ENCODE measurements around the gene HOXD12.

HOXD12 gene

GRCh38 chr2:176128982-176129796 is 29.6 kb downstream of the HOXD12 start, which contains the start of gene HOXD8:
Gene HOXD8, plus strand, starts transcription at chr2:176129705. Its CDS starts 662 bp downstream, at chr2:176130367.
- Histone ChIP-seq H3K79me2 (ENCODE audit: control insufficient read depth, low read length) (no peaks in the 10 kb centered on the region), H3K27ac (ENCODE audit: low read depth, low read length) (no peak within 1 kb of the TSS), H3K9me2 (replicated peaks; ENCODE audit: control insufficient read depth, low read length) (no peaks in the 10 kb centered on the region), H3K4me3 (ENCODE audit: low read length) (no peak within 1 kb of the TSS), H3F3A (ENCODE audit: control insufficient read depth, insufficient read depth) (no peaks in the 10 kb centered on the region), H3K4me1 (ENCODE audit: control insufficient read depth, low read length) (no peaks in the 10 kb centered on the region), H3K36me3 (ENCODE audit: control insufficient read depth, low read length) (no peaks in the 10 kb centered on the region), H3K9me3 (ENCODE audit: control insufficient read depth, insufficient read depth, low read length) (no peaks in the 10 kb centered on the region), H4K20me1 (ENCODE audit: control insufficient read depth, insufficient read depth, low read depth, low read length) (no peaks in the 10 kb centered on the region), H3K27me3 (ENCODE audit: control insufficient read depth, low read length) (peaks cover 14% of the 10 kb centered on the region), H3K4me2 (ENCODE audit: low read length) (no peak within 1 kb of the TSS)
- TF ChIP-seq, protein P1, sequence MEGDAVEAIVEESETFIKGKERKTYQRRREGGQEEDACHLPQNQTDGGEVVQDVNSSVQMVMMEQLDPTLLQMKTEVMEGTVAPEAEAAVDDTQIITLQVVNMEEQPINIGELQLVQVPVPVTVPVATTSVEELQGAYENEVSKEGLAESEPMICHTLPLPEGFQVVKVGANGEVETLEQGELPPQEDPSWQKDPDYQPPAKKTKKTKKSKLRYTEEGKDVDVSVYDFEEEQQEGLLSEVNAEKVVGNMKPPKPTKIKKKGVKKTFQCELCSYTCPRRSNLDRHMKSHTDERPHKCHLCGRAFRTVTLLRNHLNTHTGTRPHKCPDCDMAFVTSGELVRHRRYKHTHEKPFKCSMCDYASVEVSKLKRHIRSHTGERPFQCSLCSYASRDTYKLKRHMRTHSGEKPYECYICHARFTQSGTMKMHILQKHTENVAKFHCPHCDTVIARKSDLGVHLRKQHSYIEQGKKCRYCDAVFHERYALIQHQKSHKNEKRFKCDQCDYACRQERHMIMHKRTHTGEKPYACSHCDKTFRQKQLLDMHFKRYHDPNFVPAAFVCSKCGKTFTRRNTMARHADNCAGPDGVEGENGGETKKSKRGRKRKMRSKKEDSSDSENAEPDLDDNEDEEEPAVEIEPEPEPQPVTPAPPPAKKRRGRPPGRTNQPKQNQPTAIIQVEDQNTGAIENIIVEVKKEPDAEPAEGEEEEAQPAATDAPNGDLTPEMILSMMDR (IDR thresholded peaks at IDR 0.05; ENCODE audit: low read depth, low read length, poor library complexity, severe bottlenecking): no peak
- no peak for TF ChIP-seq EZH2phosphoT487 (IDR thresholded peaks at IDR 0.05; ENCODE audit: borderline replicate concordance, low read length)

DNA sequence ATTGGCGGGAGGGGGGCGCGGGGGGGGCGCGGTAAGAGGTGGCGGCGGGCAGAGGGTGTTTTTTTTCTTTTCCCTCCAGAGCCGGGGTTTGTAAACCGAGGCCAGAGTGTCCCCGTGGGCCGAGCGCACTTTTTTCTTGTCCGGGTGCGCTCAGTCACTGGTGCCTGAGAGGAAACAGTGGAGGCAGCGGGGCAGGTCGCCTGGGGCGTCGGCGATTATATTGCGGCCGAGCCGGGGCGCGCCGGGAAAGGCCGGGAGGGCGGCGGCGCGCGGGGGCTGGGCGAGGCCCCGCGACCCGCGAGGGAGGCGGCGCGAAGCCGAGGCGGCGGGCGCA is 30.2 kb downstream of the HOXD12 start:
- Histone ChIP-seq H4K20me1 (ENCODE audit: control insufficient read depth, insufficient read depth, low read depth, low read length) (no peaks in the 10 kb centered on the region), H3K4me1 (ENCODE audit: control insufficient read depth, low read length) (no peaks in the 10 kb centered on the region), H3K9me3 (ENCODE audit: control insufficient read depth, insufficient read depth, low read length) (no peaks in the 10 kb centered on the region), H3K36me3 (ENCODE audit: control insufficient read depth, low read length) (no peaks in the 10 kb centered on the region), H3K9me2 (replicated peaks; ENCODE audit: control insufficient read depth, low read length) (no peaks in the 10 kb centered on the region), H3K79me2 (ENCODE audit: control insufficient read depth, low read length) (no peaks in the 10 kb centered on the region), H3K27me3 (ENCODE audit: control insufficient read depth, low read length) (peaks cover 17% of the 10 kb centered on the region), H3F3A (ENCODE audit: control insufficient read depth, insufficient read depth) (no peaks in the 10 kb centered on the region), H3K4me2 (ENCODE audit: low read length) (no peak overlapping the region), H3K4me3 (ENCODE audit: low read length) (no peak overlapping the region), H3K27ac (ENCODE audit: low read depth, low read length) (no peak overlapping the region)
- TF ChIP-seq, protein P1 (IDR thresholded peaks at IDR 0.05; ENCODE audit: low read depth, low read length, poor library complexity, severe bottlenecking): no peak
- TF ChIP-seq EZH2phosphoT487 (IDR thresholded peaks at IDR 0.05; ENCODE audit: borderline replicate concordance, low read length): no peak

GRCh38 chr2:176130147-176130956 is 30.8 kb downstream of the HOXD12 start:
- TF ChIP-seq EZH2phosphoT487 (IDR thresholded peaks at IDR 0.05; ENCODE audit: borderline replicate concordance, low read length): no peak
- TF ChIP-seq, protein P1 (IDR thresholded peaks at IDR 0.05; ENCODE audit: low read depth, low read length, poor library complexity, severe bottlenecking): no peak
- H4K20me1 ChIP-seq (ENCODE audit: control insufficient read depth, insufficient read depth, low read depth, low read length): no peaks in the 10 kb centered on the region
- H3K79me2 ChIP-seq (ENCODE audit: control insufficient read depth, low read length): no peaks in the 10 kb centered on the region
- no peak overlapping the region for H3K4me3 ChIP-seq (ENCODE audit: low read length)
- H3F3A ChIP-seq (ENCODE audit: control insufficient read depth, insufficient read depth): no peaks in the 10 kb centered on the region
- H3K9me2 ChIP-seq (replicated peaks; ENCODE audit: control insufficient read depth, low read length): no peaks in the 10 kb centered on the region
- no peaks in the 10 kb centered on the region for H3K36me3 ChIP-seq (ENCODE audit: control insufficient read depth, low read length)
- no peak overlapping the region for H3K27ac ChIP-seq (ENCODE audit: low read depth, low read length)
- no peak overlapping the region for H3K4me2 ChIP-seq (ENCODE audit: low read length)
- H3K4me1 ChIP-seq (ENCODE audit: control insufficient read depth, low read length): no peaks in the 10 kb centered on the region
- peaks cover 17% of the 10 kb centered on the region for H3K27me3 ChIP-seq (ENCODE audit: control insufficient read depth, low read length)
- no peaks in the 10 kb centered on the region for H3K9me3 ChIP-seq (ENCODE audit: control insufficient read depth, insufficient read depth, low read length)

All from DOHH2 (cell line).